Measurements from ENCODE around the gene CWC25. TPM values are rescaled to one million over a fixed set of nuclear protein-coding genes. Genes with fewer than 3 reads are reported as not detected.
"Not testable (repeated sequence)": the region's sequence is repeated elsewhere in the genome, so short reads cannot be mapped to it uniquely, and the experiment has no call there.

CWC25 gene
- total and polyA plus RNA-seq, 7 experiments from 2014 or later = 5.0 to 69.5 (median 48.8) TPM

GRCh38 chr17:38796451-38797157 lies 28.5 kb downstream of the CWC25 start:
- Mint-ChIP-seq H3K9me3 (no peaks in the 10 kb centered on the region), H3K4me1 (peaks cover 41 to 66% (median 55%) of the 10 kb centered on the region in 7 donors), H3K27me3 (no peaks in the 10 kb centered on the region), H3K36me3 (peaks cover 2 to 24% (median 6%) of the 10 kb centered on the region in 5 donors), H3K4me3 (peak overlapping the region; percentile 4 to 100 (median 95)), H3K27ac (peak overlapping the region in 7 of 9 donors; percentile 52 to 96 (median 79))
- no peak overlapping the region for H3K4me3 ChIP-seq (ENCODE audit: low read length)
- CTCF ChIA-PET = no interaction called here
- H3K4me1 ChIP-seq (ENCODE audit: control insufficient read depth in 2 of 2, insufficient read depth in 2 of 2, low read length in 2 of 2) = peaks cover 15 to 21% of the 10 kb centered on the region in 2 donors
- H3K36me3 ChIP-seq (ENCODE audit: control insufficient read depth in 2 of 3, insufficient read depth in 3 of 3, low read length in 3 of 3) = peaks cover 0 to 19% (median 0%) of the 10 kb centered on the region in 3 experiments
- no peak overlapping the region for H3K27ac ChIP-seq (ENCODE audit: low read depth, low read length)
- no peaks in the 10 kb centered on the region for H3K9me3 ChIP-seq (ENCODE audit: control insufficient read depth in 2 of 3, low read length in 3 of 3)
- ATAC-seq (no peak), DNase-seq (no peak)
- POLR2A ChIA-PET = no interaction called here
- H3K27me3 ChIP-seq (ENCODE audit: control insufficient read depth in 2 of 2, insufficient read depth in 2 of 2, low read length in 2 of 2) = no peaks in the 10 kb centered on the region
- intact Hi-C loops (cut with micrococcal nuclease) = no loop called here

DNA sequence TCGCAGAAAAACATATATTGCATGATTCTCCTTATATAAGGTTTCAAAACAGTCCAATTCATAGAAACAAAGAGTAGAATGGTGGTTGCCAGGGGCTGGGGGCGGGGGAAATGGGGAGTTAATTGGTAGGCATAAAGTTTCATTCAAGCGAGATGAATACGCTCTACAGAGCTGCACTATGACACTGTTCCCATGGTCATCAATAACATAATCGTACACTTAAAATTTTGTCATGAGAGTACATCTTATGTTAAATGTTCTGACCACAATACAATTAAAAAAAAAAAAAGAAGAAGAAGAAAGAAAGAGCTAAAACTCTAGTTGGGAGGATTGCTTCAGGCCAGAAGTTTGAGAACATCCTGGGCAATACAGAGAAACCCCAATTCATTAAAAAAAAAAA lies 30.9 kb downstream of the CWC25 start:
- peaks cover 40 to 67% (median 62%) of the 10 kb centered on the region in 7 donors for H3K4me1 Mint-ChIP-seq
- POLR2A ChIA-PET = interaction anchor here (0.6 to 0.9 kb wide), 5 partner anchors 15 to 462 kb away, joined by 3 to 5 read pairs (median 3); no protein-coding TSS in a partner anchor
- peaks cover 0 to 24% (median 5%) of the 10 kb centered on the region in 5 donors for H3K36me3 Mint-ChIP-seq

DNA sequence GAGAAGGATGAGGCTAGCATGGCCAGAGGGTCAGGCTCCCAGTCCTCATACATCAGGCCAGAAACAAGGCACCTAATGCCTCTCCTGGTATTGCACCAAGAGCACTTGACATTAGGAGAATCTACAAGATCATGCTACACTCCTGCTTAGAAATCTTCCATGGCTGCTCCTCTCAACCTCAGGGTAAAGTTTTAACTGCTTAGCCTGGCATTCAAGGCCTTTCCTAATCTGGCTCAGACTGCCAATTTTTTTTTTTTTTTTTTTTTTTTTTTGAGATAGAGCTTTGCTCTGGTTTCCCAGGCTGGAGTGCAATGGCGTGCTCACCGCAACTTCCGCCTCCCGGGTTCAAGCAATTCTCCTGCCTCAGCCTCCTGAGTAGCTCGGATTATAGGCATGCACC lies 34.0 kb downstream of the CWC25 start:
- H3K9me3 ChIP-seq (ENCODE audit: control insufficient read depth in 2 of 3, low read length in 3 of 3) = no peaks in the 10 kb centered on the region
- ChIA-PET CTCF (no interaction called here), POLR2A (no interaction called here)
- H3K36me3 Mint-ChIP-seq = peaks cover 0 to 19% (median 5%) of the 10 kb centered on the region in 5 donors
- H3K4me3 ChIP-seq (ENCODE audit: low read length) = no peak overlapping the region
- intact Hi-C loops (cut with micrococcal nuclease) = no loop called here
- H3K27me3 ChIP-seq (ENCODE audit: control insufficient read depth in 2 of 2, insufficient read depth in 2 of 2, low read length in 2 of 2) = no peaks in the 10 kb centered on the region
- peaks cover 16 to 47% (median 41%) of the 10 kb centered on the region in 7 donors for H3K4me1 Mint-ChIP-seq
- DNase-seq (no peak), ATAC-seq (no peak)
- no peak overlapping the region for H3K27ac Mint-ChIP-seq
- H3K4me3 Mint-ChIP-seq = no peak overlapping the region
- no peaks in the 10 kb centered on the region for H3K27me3 Mint-ChIP-seq
- H3K27ac ChIP-seq (ENCODE audit: low read depth, low read length) = no peak overlapping the region
- H3K9me3 Mint-ChIP-seq = no peaks in the 10 kb centered on the region
- H3K36me3 ChIP-seq (ENCODE audit: control insufficient read depth in 2 of 3, insufficient read depth in 3 of 3, low read length in 3 of 3) = peaks cover 6 to 17% (median 8%) of the 10 kb centered on the region in 3 experiments
- H3K4me1 ChIP-seq (ENCODE audit: control insufficient read depth in 2 of 2, insufficient read depth in 2 of 2, low read length in 2 of 2) = no peaks in the 10 kb centered on the region

More for the DNA sequence above, 30.9 kb downstream of the CWC25 start:
- Mint-ChIP-seq H3K27ac (peak overlapping the region in 2 of 9 donors; percentile 26 to 65), H3K4me3 (no peak overlapping the region), H3K27me3 (no peaks in the 10 kb centered on the region), H3K9me3 (no peaks in the 10 kb centered on the region)
- Histone ChIP-seq H3K9me3 (ENCODE audit: control insufficient read depth in 2 of 3, low read length in 3 of 3) (no peaks in the 10 kb centered on the region), H3K4me3 (ENCODE audit: low read length) (no peak overlapping the region), H3K27me3 (ENCODE audit: control insufficient read depth in 2 of 2, insufficient read depth in 2 of 2, low read length in 2 of 2) (no peaks in the 10 kb centered on the region), H3K27ac (ENCODE audit: low read depth, low read length) (no peak overlapping the region), H3K36me3 (ENCODE audit: control insufficient read depth in 2 of 3, insufficient read depth in 3 of 3, low read length in 3 of 3) (peaks cover 0 to 11% (median 0%) of the 10 kb centered on the region in 3 experiments), H3K4me1 (ENCODE audit: control insufficient read depth in 2 of 2, insufficient read depth in 2 of 2, low read length in 2 of 2) (peaks cover 11 to 21% of the 10 kb centered on the region in 2 donors)
- DNase-seq (no peak), ATAC-seq (no peak)
- intact Hi-C loops (cut with micrococcal nuclease) = no loop called here
- CTCF ChIA-PET = interaction anchor here (0.6 kb wide), 1 partner anchor 18 kb away, joined by 3 read pairs; no protein-coding TSS in a partner anchor

GRCh38 chr17:38790148-38790707 lies 34.9 kb downstream of the CWC25 start:
- intact Hi-C loops (cut with micrococcal nuclease); H3K9me3 Mint-ChIP-seq; H3K27me3 ChIP-seq (ENCODE audit: control insufficient read depth in 2 of 2, insufficient read depth in 2 of 2, low read length in 2 of 2); DNase-seq; H3K27ac ChIP-seq (ENCODE audit: low read depth, low read length); POLR2A ChIA-PET; H3K4me3 ChIP-seq (ENCODE audit: low read length); H3K4me3 Mint-ChIP-seq; H3K4me1 ChIP-seq (ENCODE audit: control insufficient read depth in 2 of 2, insufficient read depth in 2 of 2, low read length in 2 of 2); H3K9me3 ChIP-seq (ENCODE audit: control insufficient read depth in 2 of 3, low read length in 3 of 3); H3K27me3 Mint-ChIP-seq; ATAC-seq: not testable (repeated sequence)
- Mint-ChIP-seq H3K27ac (peak overlapping the region in 1 of 9 donors; percentile 26), H3K36me3 (peaks cover 0 to 24% (median 7%) of the 10 kb centered on the region in 5 donors), H3K4me1 (peaks cover 12 to 40% (median 32%) of the 10 kb centered on the region in 7 donors)
- CTCF ChIA-PET = interaction anchor here (0.6 kb wide), 1 partner anchor 34 kb away, joined by 3 read pairs; no protein-coding TSS in a partner anchor
- H3K36me3 ChIP-seq (ENCODE audit: control insufficient read depth in 2 of 3, insufficient read depth in 3 of 3, low read length in 3 of 3) = peaks cover 13 to 26% (median 16%) of the 10 kb centered on the region in 3 experiments

GRCh38 chr17:38789185-38789584 lies 35.9 kb downstream of the CWC25 start:
- ChIA-PET CTCF (no interaction called here), POLR2A (interaction anchor here (0.9 kb wide), 1 partner anchor 65 kb away, joined by 4 read pairs; no protein-coding TSS in a partner anchor)
- Histone ChIP-seq H3K9me3 (ENCODE audit: control insufficient read depth in 2 of 3, low read length in 3 of 3) (no peaks in the 10 kb centered on the region), H3K4me1 (ENCODE audit: control insufficient read depth in 2 of 2, insufficient read depth in 2 of 2, low read length in 2 of 2) (no peaks in the 10 kb centered on the region), H3K4me3 (ENCODE audit: low read length) (no peak overlapping the region), H3K27ac (ENCODE audit: low read depth, low read length) (no peak overlapping the region), H3K36me3 (ENCODE audit: control insufficient read depth in 2 of 3, insufficient read depth in 3 of 3, low read length in 3 of 3) (peaks cover 15 to 36% (median 20%) of the 10 kb centered on the region in 3 experiments), H3K27me3 (ENCODE audit: control insufficient read depth in 2 of 2, insufficient read depth in 2 of 2, low read length in 2 of 2) (no peaks in the 10 kb centered on the region)
- Mint-ChIP-seq H3K36me3 (peaks cover 0 to 31% (median 11%) of the 10 kb centered on the region in 5 donors), H3K27me3 (no peaks in the 10 kb centered on the region), H3K4me1 (peaks cover 6 to 32% (median 23%) of the 10 kb centered on the region in 7 donors), H3K27ac (peak overlapping the region in 2 of 9 donors; percentile 42 to 48), H3K4me3 (no peak overlapping the region), H3K9me3 (no peaks in the 10 kb centered on the region)
- intact Hi-C loops (cut with micrococcal nuclease) = no loop called here
- ATAC-seq = no peak
- no peak for DNase-seq

- H3K27me3 Mint-ChIP-seq; H3K4me3 Mint-ChIP-seq; H3K27ac Mint-ChIP-seq; H3K27ac ChIP-seq (ENCODE audit: low read depth, low read length); H3K9me3 ChIP-seq (ENCODE audit: control insufficient read depth in 2 of 3, low read length in 3 of 3); H3K27me3 ChIP-seq (ENCODE audit: control insufficient read depth in 2 of 2, insufficient read depth in 2 of 2, low read length in 2 of 2); H3K4me1 ChIP-seq (ENCODE audit: control insufficient read depth in 2 of 2, insufficient read depth in 2 of 2, low read length in 2 of 2); H3K9me3 Mint-ChIP-seq; H3K4me3 ChIP-seq (ENCODE audit: low read length); intact Hi-C loops (cut with micrococcal nuclease); DNase-seq; ATAC-seq: not testable (repeated sequence)
- ChIA-PET POLR2A (interaction anchor here (0.7 kb wide), 1 partner anchor 129 kb away, joined by 4 read pairs; no protein-coding TSS in a partner anchor), CTCF (interaction anchor here (0.5 kb wide), 1 partner anchor 65 kb away, joined by 5 read pairs; no protein-coding TSS in a partner anchor)
- H3K4me1 Mint-ChIP-seq = peaks cover 6 to 27% (median 17%) of the 10 kb centered on the region in 7 donors
- peaks cover 19 to 48% (median 25%) of the 10 kb centered on the region in 3 experiments for H3K36me3 ChIP-seq (ENCODE audit: control insufficient read depth in 2 of 3, insufficient read depth in 3 of 3, low read length in 3 of 3)
- H3K36me3 Mint-ChIP-seq = peaks cover 0 to 34% (median 11%) of the 10 kb centered on the region in 5 donors
Measured at GRCh38 chr17:38787999-38788398, 37.1 kb downstream of the CWC25 start.

Data from naive thymus-derived CD4-positive, alpha-beta T cell (primary cell).